Endothelial cell of umbilical vein (primary cell): ENCODE measurements around the gene COL5A1. TPM values are rescaled to one million over a fixed set of nuclear protein-coding genes. Genes with fewer than 3 reads are reported as not detected.

ENCODE experiments used
- BruUV-seq: library from RNA; stranded (reverse); fragments of 400-500 nt; replicated peaks from 2 replicates; lab custom pipeline; 2021; lab: Mats Ljungman, UMichigan
- CTCF ChIA-PET: fragments of 300-600, 350-600 bp; sonication (Branson Sonifier 250); formaldehyde crosslinking; loops from one replicate; lab custom pipeline; 2021; ENCODE audit warnings: antibody characterized with exemption, inconsistent platforms; lab: Charles Lee
- POLR2A ChIA-PET: fragments of 300-600, 350-600 bp; sonication (Branson Sonifier 250); formaldehyde crosslinking; loops from one replicate; lab custom pipeline; 2021; ENCODE audit warnings: antibody characterized with exemption, inconsistent platforms; lab: Charles Lee
- DNase-seq: peaks from one replicate; pipeline ENCODE4 v3.0.0-alpha.2; 2011; ENCODE audit warnings: low read depth, low spot score
- FAIRE-seq: peaks from 2 replicates; lab custom pipeline; 2011; peaks lifted over from hg19 to GRCh38; lab: Jason Lieb, UNC
- H2AFZ ChIP-seq: 2 replicates; pipeline ENCODE4 v1.6.0; 2012; ENCODE audit warnings: low read depth, low read length, control low read depth, inconsistent platforms
- H3K27ac ChIP-seq: 2 replicates; pipeline ENCODE4 v1.5.1; 2011; ENCODE audit warnings: low read depth, mild to moderate bottlenecking, control low read depth, low read length, moderate library complexity; ENCODE audit not compliant: insufficient read depth
- H3K27me3 ChIP-seq, 2 experiments: 2 replicates each; pipeline versions ENCODE4 v1.6.0 to v1.6.1; 2011; ENCODE audit warnings: low read length in 2 of 2, mixed read lengths in 1 of 2; ENCODE audit not compliant: control insufficient read depth in 2 of 2, insufficient read depth in 2 of 2
- H3K36me3 ChIP-seq, 2 experiments: 2 replicates in 1 of 2; 3 replicates in 1 of 2; pipeline ENCODE4 v1.5.1; 2011; ENCODE audit warnings: low read length in 2 of 2, mild to moderate bottlenecking in 1 of 2, moderate library complexity in 1 of 2; ENCODE audit not compliant: control insufficient read depth in 2 of 2, insufficient read depth in 2 of 2; ENCODE audit errors: extremely low read depth in 1 of 2
- H3K4me1 ChIP-seq: 3 replicates; pipeline ENCODE4 v1.5.1; 2011; ENCODE audit warnings: mild to moderate bottlenecking, low read length; ENCODE audit not compliant: control insufficient read depth, insufficient read depth; ENCODE audit errors: extremely low read depth
- H3K4me2 ChIP-seq: 2 replicates; pipeline ENCODE4 v1.6.1; 2011; ENCODE audit warnings: low read length, control low read depth, mixed read lengths; ENCODE audit not compliant: insufficient read depth
- H3K4me3 ChIP-seq, 3 experiments: fragments of 200-600 bp in 1 of 3; sonication (generic), shearing (Covaris generic) in 1 of 3; replicated peaks in 1 of 3; 2 replicates each; pipeline ENCODE4 v1.5.1; 2011 to 2016; ENCODE audit warnings: control low read depth in 3 of 3, low read length in 3 of 3, mild to moderate bottlenecking in 2 of 3, inconsistent platforms in 1 of 3, low read depth in 1 of 3, moderate library complexity in 1 of 3; ENCODE audit not compliant: insufficient read depth in 1 of 3
- H3K79me2 ChIP-seq: 2 replicates; pipeline ENCODE4 v1.6.0; 2012; ENCODE audit warnings: low read length, inconsistent platforms; ENCODE audit not compliant: control insufficient read depth, insufficient read depth
- H3K9ac ChIP-seq: replicated peaks from 2 replicates; pipeline ENCODE3; 2011; ENCODE audit warnings: low read length, control low read depth; ENCODE audit not compliant: insufficient read depth; ENCODE audit errors: extremely low read depth
- H3K9me1 ChIP-seq: replicated peaks from 3 replicates; pipeline ENCODE4 v1.6.0; 2011; ENCODE audit warnings: mild to moderate bottlenecking, low read length; ENCODE audit not compliant: control insufficient read depth, insufficient read depth; ENCODE audit errors: extremely low read depth
- H3K9me3 ChIP-seq: replicated peaks from 2 replicates; pipeline ENCODE4 v1.5.1; 2012; ENCODE audit warnings: low read length, inconsistent platforms; ENCODE audit not compliant: control insufficient read depth, insufficient read depth
- H4K20me1 ChIP-seq: replicated peaks from 2 replicates; pipeline ENCODE3; 2011; ENCODE audit warnings: mild to moderate bottlenecking, low read length; ENCODE audit not compliant: control insufficient read depth, insufficient read depth; ENCODE audit errors: extremely low read depth
- CTCF ChIP-seq, 2 donors: IDR thresholded peaks; 1 replicate in 1 of 2; 2 replicates in 1 of 2; pipeline ENCODE4 v1.5.1; 2011; ENCODE audit warnings: low read length in 2 of 2, mild to moderate bottlenecking in 2 of 2, moderate library complexity in 2 of 2, control low read depth in 1 of 2, inconsistent platforms in 1 of 2, low read depth in 1 of 2; ENCODE audit not compliant: insufficient read depth in 1 of 2; ENCODE audit errors: extremely low read depth in 1 of 2
- EZH2 ChIP-seq: IDR thresholded peaks from 2 replicates; pipeline ENCODE4 v1.6.1; 2012; ENCODE audit warnings: borderline replicate concordance, low read depth, mild to moderate bottlenecking, moderate library complexity, low read length, inconsistent platforms; ENCODE audit not compliant: severe bottlenecking
- GATA2 ChIP-seq: IDR thresholded peaks from 2 replicates; pipeline ENCODE4 v1.7.0; 2011; ENCODE audit warnings: low read depth, mild to moderate bottlenecking, moderate library complexity, mixed read lengths, low read length; ENCODE audit not compliant: insufficient read length, insufficient read depth
- JUN ChIP-seq: IDR thresholded peaks from 2 replicates; pipeline ENCODE4 v1.6.1; 2011; ENCODE audit warnings: borderline replicate concordance, low read depth; ENCODE audit not compliant: insufficient read length, insufficient read depth
- MAX ChIP-seq: IDR thresholded peaks from 2 replicates; pipeline ENCODE4 v1.6.1; 2011; ENCODE audit not compliant: insufficient read depth, insufficient read length
- dilution Hi-C: fragments of 300-500 bp; cut with MboI; formaldehyde crosslinking; loops from one replicate; pipeline ENCODE4 v1.15.0; 2019; ENCODE audit warnings: low sequenced_read_pairs; ENCODE audit not compliant: extremely low pct_ligation_motif_present
- intact Hi-C: fragments of 100-400 bp; cut with micrococcal nuclease; formaldehyde crosslinking; loops from one replicate; pipeline ENCODE4 v1.10.0; 2022
- polyA plus RNA-seq, 4 experiments: library from polyadenylated mRNA; depleted of rRNA in 3 of 4; stranded (reverse) in 3 of 4; unstranded in 1 of 4; fragments of >200 nt; gene quantifications; 2 replicates each; pipeline versions ENCODE4 v1.2.1 to v1.2.3, GENCODE V29; 2011 to 2012; ENCODE audit warnings: missing spikeins in 1 of 4
- total RNA-seq: library from RNA; stranded (reverse); gene quantifications from 2 replicates; pipeline ENCODE4 v1.2.3, GENCODE V29; 2021

Gene COL5A1
- total and polyA plus RNA-seq, 2 donors (not counting 3 experiments of a cell fraction or from before 2014, with no cell fraction given) = 97.4 to 175 TPM

GRCh38 chr9:134753191-134753590 lies 111.6 kb downstream of the COL5A1 start:
- Histone ChIP-seq H3K9me1 (no peaks in the 10 kb centered on the region), H4K20me1 (no peaks in the 10 kb centered on the region), H3K9ac (no peak overlapping the region), H3K4me2 (no peak overlapping the region), H3K27ac (no peak overlapping the region), H3K9me3 (no peaks in the 10 kb centered on the region), H3K36me3 (peaks cover 0 to 18% of the 10 kb centered on the region in 2 experiments), H3K27me3 (no peaks in the 10 kb centered on the region), H3K4me1 (no peaks in the 10 kb centered on the region), H2AFZ (no peak overlapping the region), H3K4me3 (no peak overlapping the region), H3K79me2 (no peaks in the 10 kb centered on the region)
- no TSS peak for BruUV-seq
- dilution Hi-C loops = no loop called here
- ChIA-PET POLR2A (no interaction called here), CTCF (no interaction called here)
- intact Hi-C loops = no loop called here
- DNase-seq (no peak), FAIRE-seq (no peak)
- TF ChIP-seq MAX = no peak
- no peak for TF ChIP-seq GATA2
- TF ChIP-seq JUN = no peak

- Histone ChIP-seq H2AFZ (no peak overlapping the region), H3K4me1 (no peaks in the 10 kb centered on the region), H3K27me3 (no peaks in the 10 kb centered on the region), H4K20me1 (no peaks in the 10 kb centered on the region), H3K9me1 (no peaks in the 10 kb centered on the region), H3K9ac (no peak overlapping the region), H3K9me3 (no peaks in the 10 kb centered on the region), H3K36me3 (peaks cover 0 to 22% of the 10 kb centered on the region in 2 experiments), H3K4me2 (no peak overlapping the region), H3K27ac (no peak overlapping the region), H3K4me3 (no peak overlapping the region), H3K79me2 (no peaks in the 10 kb centered on the region)
- CTCF ChIA-PET = interaction anchor here (2.2 kb wide), 1 partner anchor 16 kb away, joined by 8 read pairs; no protein-coding TSS in a partner anchor
- intact Hi-C loops (no loop called here), dilution Hi-C loops (no loop called here)
- FAIRE-seq = no peak
- no TSS peak for BruUV-seq
- POLR2A ChIA-PET = no interaction called here
- TF ChIP-seq CTCF (IDR thresholded peaks at IDR 0.05; ENCODE audit: extremely low read depth in 1 of 2, insufficient read depth in 1 of 2, low read depth in 1 of 2, low read length in 2 of 2) = no peak
- no peak for TF ChIP-seq EZH2
- no peak for TF ChIP-seq GATA2
- no peak for TF ChIP-seq JUN
- TF ChIP-seq MAX = no peak
- DNase-seq = no peak
Observed at GRCh38 chr9:134755221-134755907, 113.8 kb downstream of the COL5A1 start.
